AG09319 (cell line): ENCODE results near the gene HOXA3.
A peak's percentile ranks its signal among the peaks of the same experiment; 100 is the strongest.

Experiments
- DNase-seq: peaks from one replicate; pipeline ENCODE4 v3.0.0-alpha.2; 2010; ENCODE audit warnings: low read depth; ENCODE audit errors: extremely low read depth
- CTCF ChIP-seq: IDR thresholded peaks from 2 replicates; pipeline ENCODE4 v1.5.1; 2011; ENCODE audit warnings: low read depth, mild to moderate bottlenecking, inconsistent platforms, low read length, moderate library complexity

Gene HOXA3

GRCh38 chr7:27098578-27099451 lies 53.6 kb downstream of the HOXA3 start:
- no peak for TF ChIP-seq CTCF
- no peak for DNase-seq

GRCh38 chr7:27097686-27098577 lies 54.5 kb downstream of the HOXA3 start:
- no peak for TF ChIP-seq CTCF

GRCh38 chr7:27096768-27097514 lies 55.4 kb downstream of the HOXA3 start:
- no peak for DNase-seq
- no peak for TF ChIP-seq CTCF

More at GRCh38 chr7:27097686-27098577, 54.5 kb downstream of the HOXA3 start:
- DNase-seq = no peak

- TF ChIP-seq CTCF = no peak
- DNase-seq = peak; percentile 16
Observed at GRCh38 chr7:27095897-27096767, 56.3 kb downstream of the HOXA3 start, which contains the start of gene HOXA1. Gene HOXA1 (minus strand): TSS chr7:27096000. CDS start chr7:27095912, 88 bp downstream.

- no peak for TF ChIP-seq CTCF
- DNase-seq = no peak
Observed at GRCh38 chr7:27095050-27095896, 57.1 kb downstream of the HOXA3 start.
